VCaP (cell line): Measurements from ENCODE around the gene RPL7A.
A peak's percentile ranks its signal among the peaks of the same experiment; 100 is the strongest.

Source experiments
- H3K27ac ChIP-seq: fragments of 450-650 bp; 2 replicates; pipeline ENCODE4 v1.5.1; 2017
- TF ChIP-seq, protein P1 (sequence below): fragments of 450-650 bp; conservative IDR thresholded peaks from 2 replicates; pipeline ENCODE4 v1.5.1; 2017; ENCODE audit warnings: mild to moderate bottlenecking, moderate library complexity

Gene RPL7A

DNA sequence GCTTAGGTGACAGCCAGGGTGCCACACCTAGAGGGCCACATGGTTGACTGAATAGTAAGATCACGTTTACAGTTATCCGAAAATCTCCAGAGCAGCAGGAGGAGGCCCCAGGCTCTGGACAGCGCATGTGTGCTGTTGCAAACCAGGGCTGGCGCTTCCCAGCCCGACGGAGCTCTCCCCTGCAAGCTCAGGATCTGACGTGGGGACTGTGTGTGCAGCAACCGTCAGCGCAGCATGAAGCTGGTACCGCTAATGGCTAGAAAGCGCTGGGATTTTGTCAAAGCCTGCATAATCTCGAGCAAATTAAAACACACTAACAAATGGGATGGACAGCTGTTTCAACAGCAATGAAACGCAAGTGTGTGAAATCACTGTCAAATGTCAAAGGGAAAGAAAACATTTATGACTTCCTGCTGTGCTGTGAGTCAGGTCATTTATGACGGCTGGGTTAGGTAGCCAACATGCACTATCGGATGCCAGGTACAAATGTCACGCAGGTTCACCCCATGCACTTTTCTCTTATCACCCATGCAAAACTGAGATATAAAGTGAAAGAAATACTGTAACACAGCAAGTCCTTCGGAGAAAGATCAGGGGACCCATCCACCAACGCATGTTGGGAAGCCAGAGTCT is 20.3 kb downstream of the RPL7A start:
- peak overlapping the region; percentile 98 for H3K27ac ChIP-seq

GRCh38 chr9:133369422-133369821 is 21.4 kb downstream of the RPL7A start:
- H3K27ac ChIP-seq, result peak overlapping the region; percentile 98
- TF ChIP-seq, protein P1, sequence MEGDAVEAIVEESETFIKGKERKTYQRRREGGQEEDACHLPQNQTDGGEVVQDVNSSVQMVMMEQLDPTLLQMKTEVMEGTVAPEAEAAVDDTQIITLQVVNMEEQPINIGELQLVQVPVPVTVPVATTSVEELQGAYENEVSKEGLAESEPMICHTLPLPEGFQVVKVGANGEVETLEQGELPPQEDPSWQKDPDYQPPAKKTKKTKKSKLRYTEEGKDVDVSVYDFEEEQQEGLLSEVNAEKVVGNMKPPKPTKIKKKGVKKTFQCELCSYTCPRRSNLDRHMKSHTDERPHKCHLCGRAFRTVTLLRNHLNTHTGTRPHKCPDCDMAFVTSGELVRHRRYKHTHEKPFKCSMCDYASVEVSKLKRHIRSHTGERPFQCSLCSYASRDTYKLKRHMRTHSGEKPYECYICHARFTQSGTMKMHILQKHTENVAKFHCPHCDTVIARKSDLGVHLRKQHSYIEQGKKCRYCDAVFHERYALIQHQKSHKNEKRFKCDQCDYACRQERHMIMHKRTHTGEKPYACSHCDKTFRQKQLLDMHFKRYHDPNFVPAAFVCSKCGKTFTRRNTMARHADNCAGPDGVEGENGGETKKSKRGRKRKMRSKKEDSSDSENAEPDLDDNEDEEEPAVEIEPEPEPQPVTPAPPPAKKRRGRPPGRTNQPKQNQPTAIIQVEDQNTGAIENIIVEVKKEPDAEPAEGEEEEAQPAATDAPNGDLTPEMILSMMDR, result no peak

More for the DNA sequence above, 20.3 kb downstream of the RPL7A start:
- TF ChIP-seq, protein P1, result no peak

DNA sequence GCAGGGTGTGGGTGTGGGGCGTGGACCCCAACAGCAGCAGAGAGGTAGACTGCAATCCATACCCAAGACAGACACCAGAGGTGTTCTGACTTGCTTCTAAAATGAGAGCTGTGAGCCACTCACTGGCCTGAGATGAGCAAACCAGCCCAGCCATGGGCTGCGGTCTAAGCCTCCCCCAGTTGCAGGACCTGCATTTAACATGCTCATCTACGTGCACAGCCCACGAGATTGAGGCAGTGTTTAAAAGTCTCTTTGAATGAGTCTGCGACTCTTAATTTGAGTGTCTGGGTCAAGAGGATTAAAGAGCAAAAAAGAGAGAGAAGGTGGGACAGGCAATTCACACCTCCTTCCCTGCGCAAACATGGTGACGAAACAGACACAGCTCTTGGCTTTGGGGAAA is 21.9 kb downstream of the RPL7A start:
- TF ChIP-seq, protein P1, result no peak
- H3K27ac ChIP-seq, result peak overlapping the region; percentile 98

GRCh38 chr9:133370685-133371084 is 22.7 kb downstream of the RPL7A start:
- TF ChIP-seq, protein P1, result no peak

DNA sequence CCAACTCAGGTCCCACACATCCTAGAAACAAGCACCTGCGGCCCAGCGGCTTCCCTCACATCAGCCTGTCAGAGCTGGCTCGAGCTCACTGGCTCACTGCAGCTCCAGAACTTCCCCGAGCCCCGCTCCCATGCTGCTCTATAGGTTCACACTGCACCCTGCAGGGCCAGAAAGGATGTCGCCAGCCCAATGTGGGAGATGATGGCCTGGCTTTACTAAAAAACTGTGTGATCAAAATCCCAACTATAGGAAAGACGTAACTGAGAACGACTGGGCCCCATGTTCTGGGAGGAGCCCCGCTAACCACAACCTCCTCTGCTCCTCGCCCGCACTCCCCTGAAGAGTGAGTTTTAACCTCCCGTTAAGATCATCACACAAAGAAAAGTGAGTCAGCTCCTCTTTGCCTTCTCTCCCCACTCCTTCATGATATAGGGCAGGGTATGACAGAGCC is 23.3 kb downstream of the RPL7A start:
- H3K27ac ChIP-seq, result peak overlapping the region; percentile 98
- TF ChIP-seq, protein P1, result no peak

More at GRCh38 chr9:133370685-133371084, 22.7 kb downstream of the RPL7A start:
- peak overlapping the region; percentile 98 for H3K27ac ChIP-seq

DNA sequence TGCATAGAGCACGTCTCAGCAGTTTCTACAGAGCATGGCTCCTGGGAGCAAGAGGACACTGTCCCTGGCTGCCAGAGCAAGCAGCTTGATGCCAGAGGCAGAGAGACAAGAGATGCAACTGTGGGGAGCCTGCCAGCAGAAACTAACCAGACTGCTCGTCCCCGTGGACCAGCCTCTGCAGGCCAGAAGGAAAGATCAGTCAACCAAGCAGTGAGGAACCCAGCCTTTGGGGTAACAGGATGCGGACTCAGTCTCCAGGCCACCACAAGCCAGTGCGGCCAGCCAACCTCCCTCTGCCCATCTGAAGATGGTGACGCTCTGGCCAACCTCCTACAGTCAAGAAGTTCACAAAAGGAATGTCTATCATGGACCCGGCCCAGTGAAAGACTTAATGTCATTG is 24.1 kb downstream of the RPL7A start:
- TF ChIP-seq, protein P1, result no peak
- peak overlapping the region; percentile 98 for H3K27ac ChIP-seq

DNA sequence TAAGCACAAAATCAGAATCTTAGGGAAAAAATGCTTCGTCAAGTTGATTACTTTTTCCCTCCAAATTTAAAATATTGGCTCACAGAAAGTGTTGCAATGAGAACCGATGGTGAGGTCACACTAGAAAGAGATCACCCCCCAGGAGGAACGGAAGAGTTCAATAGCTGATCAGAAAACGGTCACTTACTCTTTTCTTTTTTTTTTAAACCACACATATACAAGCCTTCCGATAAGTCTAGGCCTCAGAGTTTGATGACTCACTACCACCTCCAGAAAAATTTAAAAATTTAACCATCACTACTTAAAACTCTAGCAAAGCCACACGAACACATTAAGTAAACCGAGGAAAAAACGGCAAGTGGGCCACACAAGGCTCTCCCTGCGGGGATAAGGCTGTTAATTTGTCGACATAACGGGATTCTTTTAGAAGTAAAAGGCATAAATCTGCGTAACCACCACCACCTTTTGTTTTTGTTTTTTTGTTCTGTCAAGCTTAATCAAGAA is 26.6 kb downstream of the RPL7A start:
- TF ChIP-seq, protein P1, result no peak
- peak overlapping the region; percentile 98 for H3K27ac ChIP-seq
